Neural cell (in vitro differentiated cells): ENCODE data around the gene KLHL3. TPM values are rescaled to one million over a fixed set of nuclear protein-coding genes. Genes with fewer than 3 reads are reported as not detected.

Source experiments
- H2AFZ ChIP-seq: fragments of 200-600, 300-800 bp; sonication (generic), shearing (Covaris generic); 2 replicates; pipeline ENCODE4 v1.6.0; 2014; ENCODE audit warnings: low read depth, mild to moderate bottlenecking, antibody characterized with exemption, low read length, moderate library complexity
- H3F3A ChIP-seq: fragments of 200-600 bp; shearing (Covaris generic); 2 replicates; pipeline ENCODE4 v1.6.1; 2016; ENCODE audit warnings: mild to moderate bottlenecking, moderate library complexity, mixed read lengths, antibody characterized with exemption, low read length; ENCODE audit not compliant: insufficient read depth, poor library complexity, severe bottlenecking
- H3K27ac ChIP-seq: fragments of 200-600, 300-800 bp; sonication (generic), shearing (Covaris generic); 2 replicates; pipeline ENCODE4 v1.5.1; 2014; ENCODE audit warnings: mild to moderate bottlenecking, low read length, moderate library complexity
- H3K27me3 ChIP-seq: fragments of 300-800, 200-600 bp; sonication (generic), shearing (Covaris generic); 2 replicates; pipeline ENCODE4 v1.6.0; 2014; ENCODE audit warnings: mild to moderate bottlenecking, low read depth, low read length, moderate library complexity; ENCODE audit not compliant: insufficient read depth
- H3K36me3 ChIP-seq: fragments of 300-800, 200-600 bp; sonication (generic), shearing (Covaris generic); 2 replicates; pipeline ENCODE4 v1.5.1; 2014; ENCODE audit warnings: mild to moderate bottlenecking, antibody characterized with exemption, low read length, moderate library complexity; ENCODE audit not compliant: insufficient read depth
- H3K4me2 ChIP-seq: fragments of 300-800, 200-600 bp; sonication (generic), shearing (Covaris generic); 2 replicates; pipeline ENCODE4 v1.6.0; 2014; ENCODE audit warnings: mild to moderate bottlenecking, low read length
- H3K4me3 ChIP-seq: fragments of 300-800, 200-600 bp; sonication (generic), shearing (Covaris generic); 2 replicates; pipeline ENCODE4 v1.5.1; 2014; ENCODE audit warnings: mild to moderate bottlenecking, low read length, moderate library complexity
- H3K79me2 ChIP-seq: fragments of 200-600 bp; shearing (Covaris generic); replicated peaks from 2 replicates; pipeline ENCODE4 v1.6.0; 2014; ENCODE audit warnings: mild to moderate bottlenecking, low read length, moderate library complexity; ENCODE audit not compliant: insufficient read depth
- H3K9ac ChIP-seq: fragments of 300-800, 200-600 bp; sonication (generic), shearing (Covaris generic); 2 replicates; pipeline ENCODE4 v1.6.1; 2016; ENCODE audit warnings: mild to moderate bottlenecking, low read length, mixed read lengths
- H3K9me2 ChIP-seq: fragments of 200-600 bp; shearing (Covaris generic); 2 replicates; pipeline ENCODE4 v1.6.1; 2016; ENCODE audit warnings: mild to moderate bottlenecking, low read length, mixed read lengths; ENCODE audit not compliant: insufficient read depth
- H3K9me3 ChIP-seq: fragments of 200-600, 300-800 bp; sonication (generic), shearing (Covaris generic); 2 replicates; pipeline ENCODE4 v1.6.1; 2016; ENCODE audit warnings: mild to moderate bottlenecking, mixed run types, low read length, moderate library complexity, mixed read lengths
- H4K20me1 ChIP-seq: fragments of 200-600 bp; shearing (Covaris generic); 2 replicates; pipeline ENCODE4 v1.6.1; 2016; ENCODE audit warnings: mild to moderate bottlenecking, mixed run types; ENCODE audit not compliant: insufficient read depth
- CTCF ChIP-seq: fragments of 450-650 bp; IDR thresholded peaks from 2 replicates; pipeline ENCODE4 v1.5.1; 2014; ENCODE audit warnings: antibody characterized with exemption, mild to moderate bottlenecking, moderate library complexity; ENCODE audit not compliant: poor library complexity, severe bottlenecking
- EP300 ChIP-seq: fragments of 450-650 bp; conservative IDR thresholded peaks from 2 replicates; pipeline ENCODE4 v1.6.1; 2014; ENCODE audit warnings: antibody characterized with exemption, mild to moderate bottlenecking, moderate library complexity; ENCODE audit not compliant: poor library complexity, severe bottlenecking
- EZH2 ChIP-seq: fragments of 200-600, 300-800 bp; shearing (Covaris generic), sonication (generic); IDR thresholded peaks from 2 replicates; pipeline ENCODE4 v1.6.1; 2014; ENCODE audit warnings: antibody characterized with exemption, low read length, borderline replicate concordance, mild to moderate bottlenecking; ENCODE audit not compliant: insufficient read depth, poor library complexity, severe bottlenecking
- MXI1 ChIP-seq: fragments of 450-650 bp; conservative IDR thresholded peaks from 2 replicates; pipeline ENCODE4 v1.6.1; 2014; ENCODE audit warnings: antibody characterized with exemption, mild to moderate bottlenecking; ENCODE audit not compliant: poor library complexity, severe bottlenecking
- POLR2AphosphoS5 ChIP-seq: IDR thresholded peaks from 2 replicates; pipeline ENCODE4 v1.6.1; 2012
- RAD21 ChIP-seq: fragments of 450-650 bp; conservative IDR thresholded peaks from 2 replicates; pipeline ENCODE4 v1.6.1; 2014; ENCODE audit warnings: antibody characterized with exemption, mild to moderate bottlenecking, moderate library complexity
- REST ChIP-seq: IDR thresholded peaks from 2 replicates; pipeline ENCODE4 v1.6.1; 2012; ENCODE audit warnings: borderline replicate concordance
- SMC3 ChIP-seq: fragments of 450-650 bp; conservative IDR thresholded peaks from 2 replicates; pipeline ENCODE4 v1.6.1; 2014; ENCODE audit warnings: antibody characterized with exemption, mild to moderate bottlenecking, moderate library complexity; ENCODE audit not compliant: poor library complexity
- TAF1 ChIP-seq: IDR thresholded peaks from 2 replicates; pipeline ENCODE4 v1.6.1; 2012; ENCODE audit warnings: low read depth
- polyA plus RNA-seq: library from polyadenylated mRNA; depleted of rRNA; stranded (reverse); fragments of >200 nt; gene quantifications from 2 replicates; pipeline ENCODE4 v1.2.3, GENCODE V29; 2014

KLHL3 gene
- polyA plus RNA-seq, 1 donor from 2014 or later: 12.9 TPM

GRCh38 chr5:137679195-137679594 lies 56.7 kb downstream of the KLHL3 start:
- no peak overlapping the region for H3K27ac ChIP-seq
- H3K27me3 ChIP-seq: no peaks in the 10 kb centered on the region
- no peak overlapping the region for H3K9ac ChIP-seq
- H3K9me3 ChIP-seq: no peaks in the 10 kb centered on the region
- no peaks in the 10 kb centered on the region for H3K79me2 ChIP-seq
- TF ChIP-seq TAF1 (no peak), POLR2AphosphoS5 (no peak), EZH2 (no peak), MXI1 (no peak), RAD21 (no peak), EP300 (no peak), REST (no peak), SMC3 (no peak), CTCF (no peak)
- no peak overlapping the region for H3K4me2 ChIP-seq
- H4K20me1 ChIP-seq: no peaks in the 10 kb centered on the region
- H3K4me3 ChIP-seq: no peak overlapping the region
- H3K9me2 ChIP-seq: no peaks in the 10 kb centered on the region
- H3F3A ChIP-seq: no peaks in the 10 kb centered on the region
- H2AFZ ChIP-seq: no peak overlapping the region
- no peaks in the 10 kb centered on the region for H3K36me3 ChIP-seq

GRCh38 chr5:137672881-137673280 lies 63.0 kb downstream of the KLHL3 start:
- TF ChIP-seq EZH2 (no peak), SMC3 (no peak), MXI1 (no peak), CTCF (no peak), POLR2AphosphoS5 (no peak), EP300 (no peak), RAD21 (no peak), TAF1 (no peak), REST (no peak)
- no peak overlapping the region for H3K27ac ChIP-seq

More at GRCh38 chr5:137672881-137673280, 63.0 kb downstream of the KLHL3 start:
- Histone ChIP-seq H3K36me3 (no peaks in the 10 kb centered on the region), H3K79me2 (no peaks in the 10 kb centered on the region), H4K20me1 (no peaks in the 10 kb centered on the region), H3K9me2 (no peaks in the 10 kb centered on the region), H3K4me3 (no peak overlapping the region), H3K9me3 (no peaks in the 10 kb centered on the region), H3F3A (no peaks in the 10 kb centered on the region), H2AFZ (no peak overlapping the region), H3K9ac (no peak overlapping the region), H3K4me2 (no peak overlapping the region), H3K27me3 (no peaks in the 10 kb centered on the region)
